ENCODE measurements around the gene GMCL1. TPM values are rescaled to one million over a fixed set of nuclear protein-coding genes. Genes with fewer than 3 reads are reported as not detected.
A peak's percentile ranks its signal among the peaks of the same experiment; 100 is the strongest.

Gene GMCL1
- total and polyA plus RNA-seq, 2 of the 13 experiments (the other 11 are each of a cell fraction or from before 2014, with no cell fraction given), result 18.7 to 24.0 TPM

GRCh38 chr2:69926849-69927515 is 97.5 kb downstream of the GMCL1 start (continued):
- TF ChIP-seq, protein P1, sequence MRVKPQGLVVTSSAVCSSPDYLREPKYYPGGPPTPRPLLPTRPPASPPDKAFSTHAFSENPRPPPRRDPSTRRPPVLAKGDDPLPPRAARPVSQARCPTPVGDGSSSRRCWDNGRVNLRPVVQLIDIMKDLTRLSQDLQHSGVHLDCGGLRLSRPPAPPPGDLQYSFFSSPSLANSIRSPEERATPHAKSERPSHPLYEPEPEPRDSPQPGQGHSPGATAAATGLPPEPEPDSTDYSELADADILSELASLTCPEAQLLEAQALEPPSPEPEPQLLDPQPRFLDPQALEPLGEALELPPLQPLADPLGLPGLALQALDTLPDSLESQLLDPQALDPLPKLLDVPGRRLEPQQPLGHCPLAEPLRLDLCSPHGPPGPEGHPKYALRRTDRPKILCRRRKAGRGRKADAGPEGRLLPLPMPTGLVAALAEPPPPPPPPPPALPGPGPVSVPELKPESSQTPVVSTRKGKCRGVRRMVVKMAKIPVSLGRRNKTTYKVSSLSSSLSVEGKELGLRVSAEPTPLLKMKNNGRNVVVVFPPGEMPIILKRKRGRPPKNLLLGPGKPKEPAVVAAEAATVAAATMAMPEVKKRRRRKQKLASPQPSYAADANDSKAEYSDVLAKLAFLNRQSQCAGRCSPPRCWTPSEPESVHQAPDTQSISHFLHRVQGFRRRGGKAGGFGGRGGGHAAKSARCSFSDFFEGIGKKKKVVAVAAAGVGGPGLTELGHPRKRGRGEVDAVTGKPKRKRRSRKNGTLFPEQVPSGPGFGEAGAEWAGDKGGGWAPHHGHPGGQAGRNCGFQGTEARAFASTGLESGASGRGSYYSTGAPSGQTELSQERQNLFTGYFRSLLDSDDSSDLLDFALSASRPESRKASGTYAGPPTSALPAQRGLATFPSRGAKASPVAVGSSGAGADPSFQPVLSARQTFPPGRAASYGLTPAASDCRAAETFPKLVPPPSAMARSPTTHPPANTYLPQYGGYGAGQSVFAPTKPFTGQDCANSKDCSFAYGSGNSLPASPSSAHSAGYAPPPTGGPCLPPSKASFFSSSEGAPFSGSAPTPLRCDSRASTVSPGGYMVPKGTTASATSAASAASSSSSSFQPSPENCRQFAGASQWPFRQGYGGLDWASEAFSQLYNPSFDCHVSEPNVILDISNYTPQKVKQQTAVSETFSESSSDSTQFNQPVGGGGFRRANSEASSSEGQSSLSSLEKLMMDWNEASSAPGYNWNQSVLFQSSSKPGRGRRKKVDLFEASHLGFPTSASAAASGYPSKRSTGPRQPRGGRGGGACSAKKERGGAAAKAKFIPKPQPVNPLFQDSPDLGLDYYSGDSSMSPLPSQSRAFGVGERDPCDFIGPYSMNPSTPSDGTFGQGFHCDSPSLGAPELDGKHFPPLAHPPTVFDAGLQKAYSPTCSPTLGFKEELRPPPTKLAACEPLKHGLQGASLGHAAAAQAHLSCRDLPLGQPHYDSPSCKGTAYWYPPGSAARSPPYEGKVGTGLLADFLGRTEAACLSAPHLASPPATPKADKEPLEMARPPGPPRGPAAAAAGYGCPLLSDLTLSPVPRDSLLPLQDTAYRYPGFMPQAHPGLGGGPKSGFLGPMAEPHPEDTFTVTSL (CRISPR knock-in tag; IDR thresholded peaks at IDR 0.05; ENCODE audit: borderline replicate concordance), result 0 out of 2 replicates have a peak, but pooled peaks have one; percentile 30
- TF ChIP-seq KDM3A (CRISPR knock-in tag; IDR thresholded peaks at IDR 0.05; ENCODE audit: low read depth) (no peak), CCAR2 (optimal IDR thresholded peaks at IDR 0.05; ENCODE audit: low read depth, low read length) (no peak), TCF12 (IDR thresholded peaks at IDR 0.05) (no peak), TCF12 (CRISPR knock-in tag; IDR thresholded peaks at IDR 0.05) (no peak), ZNF569 (CRISPR knock-in tag; IDR thresholded peaks at IDR 0.05; ENCODE audit: borderline replicate concordance) (no peak), HOXA5 (CRISPR knock-in tag; IDR thresholded peaks at IDR 0.05) (no peak), RARA (CRISPR knock-in tag; IDR thresholded peaks at IDR 0.05) (peak; percentile 65), SAFB2 (CRISPR knock-in tag; IDR thresholded peaks at IDR 0.05; ENCODE audit: borderline replicate concordance, low read depth) (no peak), ZNF850 (CRISPR knock-in tag; conservative IDR thresholded peaks at IDR 0.05) (no peak), CEBPZ (IDR thresholded peaks at IDR 0.05; ENCODE audit: low read length) (no peak), MIXL1 (CRISPR knock-in tag; IDR thresholded peaks at IDR 0.05) (no peak), ZFX (CRISPR knock-in tag; IDR thresholded peaks at IDR 0.05; ENCODE audit: low read depth) (peak; percentile 53; the same call in 1 of the 2 replicates), HNRNPLL (IDR thresholded peaks at IDR 0.05; ENCODE audit: low read depth, low read length, poor library complexity, severe bottlenecking) (no peak), CENPT (CRISPR knock-in tag; IDR thresholded peaks at IDR 0.05; ENCODE audit: low read depth) (no peak), ATF7 (IDR thresholded peaks at IDR 0.05) (peak; percentile 88), ATF7 (CRISPR knock-in tag; IDR thresholded peaks at IDR 0.05) (no peak; the same call in 1 of the 2 replicates)
- TF ChIP-seq, protein P2, sequence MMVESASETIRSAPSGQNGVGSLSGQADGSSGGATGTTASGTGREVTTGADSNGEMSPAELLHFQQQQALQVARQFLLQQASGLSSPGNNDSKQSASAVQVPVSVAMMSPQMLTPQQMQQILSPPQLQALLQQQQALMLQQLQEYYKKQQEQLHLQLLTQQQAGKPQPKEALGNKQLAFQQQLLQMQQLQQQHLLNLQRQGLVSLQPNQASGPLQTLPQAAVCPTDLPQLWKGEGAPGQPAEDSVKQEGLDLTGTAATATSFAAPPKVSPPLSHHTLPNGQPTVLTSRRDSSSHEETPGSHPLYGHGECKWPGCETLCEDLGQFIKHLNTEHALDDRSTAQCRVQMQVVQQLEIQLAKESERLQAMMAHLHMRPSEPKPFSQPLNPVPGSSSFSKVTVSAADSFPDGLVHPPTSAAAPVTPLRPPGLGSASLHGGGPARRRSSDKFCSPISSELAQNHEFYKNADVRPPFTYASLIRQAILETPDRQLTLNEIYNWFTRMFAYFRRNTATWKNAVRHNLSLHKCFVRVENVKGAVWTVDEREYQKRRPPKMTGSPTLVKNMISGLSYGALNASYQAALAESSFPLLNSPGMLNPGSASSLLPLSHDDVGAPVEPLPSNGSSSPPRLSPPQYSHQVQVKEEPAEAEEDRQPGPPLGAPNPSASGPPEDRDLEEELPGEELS (CRISPR knock-in tag; IDR thresholded peaks at IDR 0.05), result peak; percentile 55; the same call in 1 of the 2 replicates
